Cardiac septum (tissue), 1 donor: ENCODE results near the gene CDH2. TPM values are rescaled to one million over a fixed set of nuclear protein-coding genes. Genes with fewer than 3 reads are reported as not detected.
"Not testable (repeated sequence)": the region's sequence is repeated elsewhere in the genome, so short reads cannot be mapped to it uniquely, and the experiment has no call there.

Experiments used
- DNase-seq: peaks from one replicate; pipeline ENCODE4 v3.0.0-alpha.2; 2020; ENCODE audit warnings: low spot score
- intact Hi-C: fragments of 100-400 bp; cut with DNase I; formaldehyde crosslinking; loops from one replicate; pipeline ENCODE4 v1.14.0; 2022
- total RNA-seq: library from RNA; stranded (reverse); fragmentation: NEBNext Ultra II Directional; extraction: Animal tissue kit (Norgen Biotek cat#: 25700); gene quantifications from one replicate; pipeline ENCODE4 v1.2.1, GENCODE V29; 2021
- donor health status: DM: no; HTN: no; CAD: no.

Gene CDH2
- total RNA-seq, 1 donor from 2014 or later, result 367 TPM

GRCh38 chr18:27970321-27970720 lies 206.6 kb downstream of the CDH2 start:
- no peak for DNase-seq
- intact Hi-C loops, result no loop called here

GRCh38 chr18:27969206-27969605 lies 207.7 kb downstream of the CDH2 start:
- intact Hi-C loops, result no loop called here
- no peak for DNase-seq

- intact Hi-C loops, result no loop called here
- no peak for DNase-seq
Observed at GRCh38 chr18:27967913-27968824, 208.8 kb downstream of the CDH2 start.

GRCh38 chr18:27966881-27967280 lies 210.0 kb downstream of the CDH2 start:
- intact Hi-C loops, result no loop called here
- no peak for DNase-seq

- no peak for DNase-seq
- intact Hi-C loops, result no loop called here
Observed at GRCh38 chr18:27964811-27965210, 212.1 kb downstream of the CDH2 start.

- intact Hi-C loops, result no loop called here
- no peak for DNase-seq
Observed at GRCh38 chr18:27959101-27959500, 217.8 kb downstream of the CDH2 start.

- intact Hi-C loops, result no loop called here
- no peak for DNase-seq
Observed at GRCh38 chr18:27956001-27956640, 220.8 kb downstream of the CDH2 start.

GRCh38 chr18:27954226-27954625 lies 222.7 kb downstream of the CDH2 start:
- no peak for DNase-seq

GRCh38 chr18:27952741-27953140 lies 224.2 kb downstream of the CDH2 start:
- intact Hi-C loops, result no loop called here
- no peak for DNase-seq

More at GRCh38 chr18:27954226-27954625, 222.7 kb downstream of the CDH2 start:
- intact Hi-C loops, result no loop called here

GRCh38 chr18:27950648-27951228 lies 226.2 kb downstream of the CDH2 start:
- no peak for DNase-seq
- intact Hi-C loops, result no loop called here

GRCh38 chr18:27948986-27949385 lies 227.9 kb downstream of the CDH2 start:
- DNase-seq, result no peak
- intact Hi-C loops, result no loop called here

GRCh38 chr18:27942706-27943105 lies 234.2 kb downstream of the CDH2 start:
- intact Hi-C loops, result no loop called here
- DNase-seq, result no peak

GRCh38 chr18:27931535-27931934 lies 245.4 kb downstream of the CDH2 start:
- DNase-seq, result no peak
- intact Hi-C loops, result no loop called here

- no peak for DNase-seq
Observed at GRCh38 chr18:27922780-27923179, 254.2 kb downstream of the CDH2 start.

GRCh38 chr18:27921904-27922751 lies 254.8 kb downstream of the CDH2 start:
- intact Hi-C loops, result no loop called here

More at GRCh38 chr18:27922780-27923179, 254.2 kb downstream of the CDH2 start:
- intact Hi-C loops, result no loop called here

GRCh38 chr18:27921392-27921791 lies 255.5 kb downstream of the CDH2 start:
- intact Hi-C loops, result no loop called here
- DNase-seq, result no peak

More at GRCh38 chr18:27921904-27922751, 254.8 kb downstream of the CDH2 start:
- DNase-seq, result no peak

GRCh38 chr18:27920836-27921235 lies 256.1 kb downstream of the CDH2 start:
- DNase-seq, result no peak
- intact Hi-C loops, result no loop called here

- DNase-seq, intact Hi-C loops: not testable (repeated sequence)
Observed at GRCh38 chr18:27906189-27906588, 270.7 kb downstream of the CDH2 start.

- intact Hi-C loops, result no loop called here
Observed at GRCh38 chr18:27903906-27904305, 273.0 kb downstream of the CDH2 start.

More at GRCh38 chr18:27903906-27904305, 273.0 kb downstream of the CDH2 start:
- no peak for DNase-seq
